ENCODE measurements around the gene BLCAP.
A peak's percentile ranks its signal among the peaks of the same experiment; 100 is the strongest.
"Not testable (repeated sequence)": the region's sequence is repeated elsewhere in the genome, so short reads cannot be mapped to it uniquely, and the experiment has no call there.

The BLCAP gene

DNA sequence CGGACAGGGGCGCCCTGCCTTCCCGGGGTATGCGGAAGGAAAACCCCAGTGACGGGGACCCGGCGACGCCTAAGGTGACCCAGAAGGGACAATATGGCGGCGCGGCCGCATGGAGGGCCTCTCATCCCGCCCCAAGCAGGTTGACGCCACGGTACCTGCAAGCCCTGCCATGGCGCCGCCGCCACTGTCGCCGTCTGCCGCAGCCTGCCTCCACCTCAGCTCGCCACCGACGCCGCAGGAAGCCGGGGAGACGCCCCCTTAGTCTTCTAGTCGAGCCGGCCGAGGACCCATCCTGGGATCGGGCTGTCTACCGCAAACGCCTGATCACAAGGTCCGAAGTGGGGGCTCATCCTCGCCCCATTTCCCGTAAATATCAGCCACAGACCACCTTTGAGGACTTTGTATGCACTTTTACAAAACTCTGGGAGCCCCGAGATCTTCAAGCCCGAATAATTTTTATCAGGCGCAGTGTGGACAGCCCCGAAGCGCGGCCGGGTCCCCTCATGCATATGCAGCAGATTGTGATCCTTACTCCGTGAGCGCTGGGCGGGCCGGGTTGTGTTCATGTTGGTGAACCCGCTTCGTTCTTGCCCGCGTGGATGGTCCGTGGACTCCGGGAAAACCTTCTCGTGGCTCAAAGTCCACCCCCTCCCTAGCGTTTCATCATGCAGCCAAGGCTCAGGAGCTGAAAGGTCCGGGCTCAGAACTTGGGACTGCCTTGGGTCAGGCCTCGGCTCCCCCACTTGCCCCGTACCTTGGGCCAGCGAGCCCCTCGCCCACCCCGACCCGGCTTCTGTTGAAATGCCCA is at the start of gene BLCAP:
Gene BLCAP (minus strand): TSS at position 239 of the 808 bp plus-strand sequence. CDS start 8,702 bp downstream, outside the sequence.
- DNase-seq (ENCODE audit: low spot score): peak; percentile 98

- DNase-seq (ENCODE audit: low spot score): not testable (repeated sequence)
Measured at GRCh38 chr20:37577436-37577835, 49.8 kb upstream of the BLCAP start.

DNA sequence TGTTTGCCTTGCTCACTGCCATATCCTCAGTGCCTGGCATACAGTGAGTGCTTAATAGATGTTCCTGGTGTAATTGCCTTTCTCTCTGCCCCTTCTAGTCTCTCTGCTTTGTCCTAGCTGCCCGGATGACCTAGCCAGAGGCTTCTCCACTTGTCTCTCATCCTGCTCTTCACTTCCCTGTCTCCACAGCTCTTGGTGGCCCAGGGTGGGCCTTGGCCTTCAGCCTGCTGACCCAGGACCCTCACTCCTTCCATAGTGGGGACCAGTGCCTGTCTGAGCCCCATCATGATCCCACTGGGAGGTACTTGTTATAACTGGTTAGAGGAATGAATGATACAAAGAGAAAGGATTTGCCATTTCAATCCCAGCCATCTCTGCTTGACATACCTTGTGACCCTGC is 49.2 kb upstream of the BLCAP start:
- DNase-seq (ENCODE audit: low spot score): no peak

DNA sequence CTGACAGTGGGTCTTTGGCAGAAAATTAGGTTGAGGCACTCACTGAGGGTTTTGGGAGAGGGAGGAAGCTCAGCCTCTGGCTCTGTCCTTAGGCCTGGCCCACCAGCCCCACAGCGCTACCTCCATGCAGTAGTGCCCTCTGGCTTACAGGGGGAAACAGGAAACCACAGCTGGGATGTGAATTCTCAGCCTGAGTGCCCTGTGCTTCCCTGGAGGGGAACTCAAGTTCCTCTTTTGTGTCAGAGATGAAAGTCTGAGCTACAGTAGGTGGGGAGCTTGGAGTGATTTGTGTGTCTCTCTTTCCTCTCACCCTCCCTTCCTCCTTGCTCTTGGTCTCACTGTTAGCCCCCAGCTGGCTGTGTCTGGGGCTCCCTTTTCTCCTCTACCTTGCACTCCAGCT is 48.2 kb upstream of the BLCAP start:
- no peak for DNase-seq (ENCODE audit: low spot score)

DNA sequence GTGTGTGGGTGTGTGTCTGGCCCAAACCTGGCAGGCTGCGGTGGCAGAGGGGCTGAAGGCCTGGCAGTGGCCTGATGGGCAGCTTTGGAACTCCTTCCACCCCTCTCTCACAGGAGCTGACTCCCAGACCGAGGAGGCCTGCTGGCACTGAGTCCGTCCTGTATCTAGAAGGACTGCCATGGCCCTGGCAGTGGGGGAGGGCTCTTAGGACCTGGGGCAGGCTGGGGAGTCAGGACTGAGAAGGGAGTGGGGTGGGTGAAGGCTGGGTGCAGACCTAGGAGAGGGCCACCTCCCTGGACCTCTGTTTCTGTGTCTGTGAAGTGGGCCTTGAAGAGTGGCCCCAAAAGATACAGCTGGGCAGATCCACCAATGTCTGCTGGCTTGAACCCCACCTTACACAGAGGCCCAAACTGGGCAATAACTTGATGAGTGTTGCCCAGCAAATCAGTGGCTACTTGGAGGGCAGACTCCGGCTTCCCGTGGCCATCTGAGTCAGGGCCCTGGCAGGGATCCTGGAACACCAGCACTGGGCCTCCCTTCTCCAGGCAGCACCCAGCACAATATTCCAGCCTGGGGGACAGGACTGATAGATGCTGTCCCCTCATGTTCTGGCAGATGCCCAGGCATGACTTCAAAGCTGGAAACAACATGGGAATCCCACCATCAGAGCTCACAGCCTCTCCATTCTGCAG is 46.7 kb upstream of the BLCAP start:
- peak; percentile 30 for DNase-seq (ENCODE audit: low spot score)

DNA sequence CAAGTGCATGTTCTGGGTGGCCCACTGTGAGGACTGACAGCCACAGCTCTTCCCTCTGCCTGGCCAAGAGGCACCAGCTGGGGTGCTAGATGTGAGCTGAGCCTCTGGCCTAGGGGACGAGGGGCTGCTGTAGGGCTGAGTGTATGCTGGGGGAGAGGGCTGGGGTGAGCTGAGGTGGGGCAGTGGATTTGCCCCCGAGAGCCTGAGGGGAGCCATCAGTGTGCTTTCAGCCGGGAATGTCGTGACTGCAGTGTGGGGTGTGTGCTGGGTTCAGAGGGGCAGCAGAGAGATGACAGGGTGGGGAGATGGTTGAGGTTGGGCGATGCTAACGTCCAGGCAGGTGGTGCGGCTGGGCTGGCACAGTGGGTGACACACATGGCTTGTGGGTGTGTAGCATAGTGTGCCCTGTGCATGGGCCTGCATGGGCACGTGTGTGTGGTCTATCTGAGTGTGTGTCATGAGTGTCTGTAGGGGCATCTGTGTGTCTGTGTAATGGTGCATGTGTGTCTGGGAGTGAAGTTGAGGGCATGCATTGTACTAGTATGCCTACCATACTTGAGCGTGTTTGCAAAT is 46.0 kb upstream of the BLCAP start:
- DNase-seq (ENCODE audit: low spot score): no peak

- no peak for DNase-seq (ENCODE audit: low spot score)
Measured at GRCh38 chr20:37571033-37571432, 43.4 kb upstream of the BLCAP start.

DNA sequence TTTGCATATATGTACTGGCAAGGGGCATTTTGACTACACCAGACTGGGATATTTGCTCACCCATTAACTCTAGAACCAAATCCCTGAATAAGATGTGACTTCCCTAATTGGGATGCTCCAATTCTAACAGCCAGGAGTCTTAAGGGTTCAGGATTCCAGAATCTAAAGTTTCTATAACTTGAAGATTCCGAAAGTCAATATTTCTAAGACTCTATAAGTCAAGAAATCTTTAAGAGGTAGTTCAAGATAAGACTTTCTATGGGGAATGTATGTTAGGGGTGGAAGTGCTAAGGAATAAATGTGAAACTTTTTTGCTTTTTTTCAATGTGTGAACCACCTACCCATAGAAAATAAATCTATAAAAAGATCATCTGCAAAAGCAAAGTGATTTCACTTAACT is 42.7 kb upstream of the BLCAP start:
- DNase-seq (ENCODE audit: low spot score): no peak

DNA sequence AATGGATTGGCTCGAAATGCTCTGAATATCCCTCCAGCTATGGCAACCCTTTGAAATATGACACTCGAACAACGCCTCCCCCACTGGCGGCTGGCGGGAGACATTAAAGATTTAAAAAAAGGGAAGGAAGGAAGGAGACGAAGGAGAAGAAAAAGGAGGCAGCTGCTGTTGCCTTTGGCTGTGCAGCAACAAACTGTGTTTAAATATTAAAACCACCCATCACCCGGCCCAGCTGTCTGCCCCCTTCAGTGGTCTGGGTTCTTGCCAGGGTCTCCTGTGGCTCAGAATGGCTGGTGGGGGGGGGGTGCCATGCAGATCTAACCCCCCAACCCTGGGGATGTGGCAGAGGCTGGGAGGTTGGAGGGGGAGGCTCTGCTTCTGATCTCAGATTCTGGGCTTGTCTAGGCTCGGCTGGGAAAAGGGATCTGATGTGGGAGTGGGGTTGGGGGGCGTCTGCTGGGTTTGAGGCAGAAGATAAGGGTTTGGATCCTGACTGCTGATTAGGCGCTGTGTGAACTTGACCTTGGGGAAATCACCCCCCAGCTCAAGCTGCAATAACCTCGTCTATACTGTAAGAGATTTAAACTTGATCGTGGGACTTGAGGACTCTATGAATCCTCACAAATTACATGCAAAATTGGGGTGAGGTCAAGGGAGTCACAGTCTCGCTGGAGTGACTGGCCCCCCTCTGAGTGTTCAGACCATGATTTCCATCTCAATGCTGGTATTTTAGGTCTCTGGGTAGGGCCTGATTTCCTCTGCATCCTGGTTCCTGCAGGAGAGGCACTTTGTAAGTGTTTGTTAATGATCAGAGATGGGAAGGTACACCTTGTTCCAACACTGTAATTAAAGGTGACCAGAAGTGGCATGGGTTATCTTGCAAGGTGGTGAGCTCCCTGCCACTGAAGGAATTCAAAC is 40.3 kb upstream of the BLCAP start:
- no peak for DNase-seq (ENCODE audit: low spot score)

DNA sequence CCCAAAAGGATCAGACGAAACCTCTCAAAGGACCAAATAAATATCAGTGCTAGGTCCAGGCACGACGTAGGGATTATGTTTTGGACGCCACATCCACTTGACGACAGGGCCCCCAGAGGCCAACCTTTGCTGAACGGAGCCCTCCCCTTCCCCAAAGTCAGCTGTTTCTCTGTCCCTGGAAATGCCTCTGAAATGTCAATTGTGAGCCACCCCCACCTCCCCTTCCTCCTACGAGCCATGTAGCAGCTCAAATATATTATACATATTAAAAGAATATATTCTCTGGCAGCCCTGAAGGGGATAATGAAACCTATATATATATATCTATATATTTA is 39.6 kb upstream of the BLCAP start:
- DNase-seq (ENCODE audit: low spot score): no peak

DNA sequence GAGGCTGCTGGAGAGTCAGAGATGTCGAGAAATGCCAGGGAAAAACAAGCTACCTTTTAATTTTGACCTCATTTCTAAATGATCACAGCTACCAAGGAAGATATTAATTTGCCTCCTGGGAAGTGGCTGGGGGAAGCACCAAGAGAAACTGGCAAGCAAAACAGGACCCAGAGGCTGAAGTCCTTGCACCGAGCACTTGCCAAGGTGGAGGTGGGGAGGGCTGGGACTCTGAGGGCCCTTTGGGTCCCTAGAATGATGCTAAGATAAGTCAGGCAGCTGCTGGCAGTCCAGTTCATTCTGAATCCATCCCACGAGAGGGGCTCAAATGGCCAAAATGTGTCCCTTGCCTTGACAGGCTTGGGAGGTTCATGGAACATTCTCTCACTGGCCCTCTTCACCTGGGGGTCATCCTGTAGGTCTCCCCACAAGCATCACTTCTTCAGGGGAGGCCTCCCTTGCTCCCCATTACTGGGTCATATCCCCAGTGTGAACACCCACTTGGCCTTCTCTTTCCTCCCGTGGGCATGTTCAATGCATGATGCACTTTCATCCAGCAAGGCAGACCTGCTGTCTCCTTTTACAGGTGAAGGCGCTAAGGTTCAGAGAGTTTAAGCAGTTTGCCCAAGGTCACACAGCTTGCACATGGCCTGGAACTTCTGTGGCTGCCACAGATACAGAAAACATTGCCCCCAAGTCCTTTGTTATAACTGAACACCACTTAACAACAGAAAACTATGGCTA is 39.1 kb upstream of the BLCAP start:
- no peak for DNase-seq (ENCODE audit: low spot score)

DNA sequence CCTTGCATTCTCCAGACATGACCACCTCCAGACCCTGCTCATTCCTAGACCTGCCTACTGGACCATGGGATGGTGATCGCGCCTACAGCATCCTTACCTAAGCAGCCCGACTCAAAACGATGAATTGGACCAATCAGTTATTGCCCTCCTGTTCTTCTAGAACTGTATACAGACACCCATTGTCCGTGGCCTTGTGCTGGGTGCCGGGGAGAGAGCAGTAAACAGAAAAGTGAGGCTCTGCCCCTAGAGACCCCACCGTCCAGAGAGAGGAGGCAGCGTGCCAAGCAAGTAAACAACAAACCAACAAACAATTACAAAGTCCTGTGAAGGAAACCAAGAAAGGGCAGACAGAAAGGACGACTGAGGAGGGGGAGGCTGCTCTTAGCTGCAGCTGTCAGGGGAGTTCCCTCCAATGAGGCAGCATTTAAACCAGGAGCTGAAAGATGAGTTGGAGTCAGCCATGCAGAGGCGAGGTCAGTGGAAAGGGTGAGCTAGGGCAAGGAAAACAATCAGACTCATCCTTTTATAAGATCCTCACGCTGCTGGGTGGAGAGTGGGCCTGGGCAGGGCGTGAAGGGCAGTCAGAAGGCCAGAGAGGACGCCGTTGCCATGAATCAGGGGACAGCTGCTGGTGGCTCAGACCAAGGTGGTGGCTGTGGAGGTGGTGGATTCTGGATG is 37.6 kb upstream of the BLCAP start:
- no peak for DNase-seq (ENCODE audit: low spot score)

- DNase-seq (ENCODE audit: low spot score): peak; percentile 91
Measured at GRCh38 chr20:37564388-37565133, 36.9 kb upstream of the BLCAP start.

GRCh38 chr20:37564016-37564387 is 36.3 kb upstream of the BLCAP start:
- DNase-seq (ENCODE audit: low spot score): no peak

- DNase-seq (ENCODE audit: low spot score): no peak
Measured at GRCh38 chr20:37562695-37563480, 35.2 kb upstream of the BLCAP start.

- DNase-seq (ENCODE audit: low spot score): no peak
Measured at GRCh38 chr20:37560629-37561028, 33.0 kb upstream of the BLCAP start.

- DNase-seq (ENCODE audit: low spot score): no peak
Measured at GRCh38 chr20:37559312-37560027, 31.8 kb upstream of the BLCAP start.

- no peak for DNase-seq (ENCODE audit: low spot score)
Measured at GRCh38 chr20:37558779-37559178, 31.1 kb upstream of the BLCAP start.

GRCh38 chr20:37558306-37558705 is 30.6 kb upstream of the BLCAP start:
- DNase-seq (ENCODE audit: low spot score): no peak
